Measurements from ENCODE around the gene OPA3. TPM values are rescaled to one million over a fixed set of nuclear protein-coding genes. Genes with fewer than 3 reads are reported as not detected.

Gene OPA3
- total and polyA plus RNA-seq, 10 of the 15 experiments (the other 5 are each of a cell fraction or from before 2014, with no cell fraction given), result 2.2 to 24.3 (median 13.3) TPM

DNA sequence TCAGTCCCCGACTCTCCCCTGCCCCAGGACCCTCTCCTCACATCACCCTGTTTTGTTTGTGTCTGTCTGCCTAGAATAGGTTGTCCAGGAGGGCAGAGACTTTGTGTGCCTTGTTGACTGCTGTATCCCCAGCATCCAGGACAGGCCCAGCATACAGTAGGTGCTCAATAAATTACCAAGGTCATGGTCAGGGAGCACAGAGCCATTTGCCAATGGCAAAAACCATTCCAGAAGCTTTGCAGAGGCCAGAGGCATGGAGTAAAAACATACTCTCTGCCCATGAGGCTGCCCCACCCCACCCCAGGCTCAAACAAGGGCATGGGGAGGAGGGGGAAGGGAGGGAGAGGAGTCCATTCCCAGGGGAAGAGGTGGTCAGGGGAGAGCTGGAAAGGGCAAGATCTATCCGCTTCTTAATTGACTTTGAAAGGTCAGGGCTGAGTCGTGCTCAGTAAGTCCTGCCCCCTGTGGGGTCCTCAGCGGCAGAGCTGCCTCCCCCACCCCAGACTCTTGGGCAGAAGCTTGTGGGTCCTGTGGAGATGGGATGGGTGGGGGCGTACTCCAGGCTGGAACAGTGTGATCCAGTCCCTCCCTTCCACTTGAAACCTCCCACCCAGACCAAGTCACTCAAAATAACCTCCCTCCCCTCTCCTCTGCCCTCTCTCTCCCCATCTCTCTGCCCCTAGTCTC is 13.0 kb upstream of the OPA3 start:
- Histone ChIP-seq H3K27me3 (replicated peaks in 1 of 2; ENCODE audit: control insufficient read depth in 2 of 2, insufficient read depth in 2 of 2, low read length in 1 of 2) (peaks cover 4 to 19% of the 10 kb centered on the region in 2 experiments), H3K9ac (ENCODE audit: control insufficient read depth, insufficient read depth, low read length) (no peak overlapping the region), H3K9me3 (replicated peaks; ENCODE audit: control insufficient read depth, insufficient read depth, low read length) (no peaks in the 10 kb centered on the region), H3K36me3 (ENCODE audit: control insufficient read depth in 2 of 2, insufficient read depth in 2 of 2, low read length in 1 of 2) (no peaks in the 10 kb centered on the region), H3K79me2 (ENCODE audit: control insufficient read depth, insufficient read depth, low read length) (no peaks in the 10 kb centered on the region), H2AFZ (ENCODE audit: control insufficient read depth, low read depth, low read length) (no peak overlapping the region), H4K20me1 (ENCODE audit: control insufficient read depth, insufficient read depth) (no peaks in the 10 kb centered on the region), H3K4me1 (ENCODE audit: control insufficient read depth, insufficient read depth, low read length) (no peaks in the 10 kb centered on the region), H3K4me2 (ENCODE audit: control insufficient read depth, insufficient read depth) (no peak overlapping the region), H3K4me3 (no peak overlapping the region), H3K27ac (ENCODE audit: control insufficient read depth, insufficient read depth) (no peak overlapping the region)
- WGBS (ENCODE audit: insufficient coverage, insufficient replicate concordance, low lambda C conversion rate, missing lambda C conversion rate), result 40% methylated on average over 5 of the region's 5 CpGs
- ChIA-PET CTCF (no interaction called here), RAD21 (ENCODE audit: unreplicated experiment) (no interaction called here), POLR2A (interaction anchor here (0.6 kb wide), 1 partner anchor 23 kb away, joined by 6 read pairs; no protein-coding TSS in a partner anchor), SMC1A (ENCODE audit: uncharacterized antibody, unreplicated experiment) (interaction anchor here (1.0 kb wide), 1 partner anchor 110 kb away, joined by 3 read pairs; no protein-coding TSS in a partner anchor)
- DNase-seq (ENCODE audit: low read depth, low spot score) (no peak), FAIRE-seq (no peak), ATAC-seq (no peak)
- in situ Hi-C loops (cut with MboI), result no loop called here
- BruUV-seq (replicated peaks), result no TSS peak
- TF ChIP-seq, protein P1, sequence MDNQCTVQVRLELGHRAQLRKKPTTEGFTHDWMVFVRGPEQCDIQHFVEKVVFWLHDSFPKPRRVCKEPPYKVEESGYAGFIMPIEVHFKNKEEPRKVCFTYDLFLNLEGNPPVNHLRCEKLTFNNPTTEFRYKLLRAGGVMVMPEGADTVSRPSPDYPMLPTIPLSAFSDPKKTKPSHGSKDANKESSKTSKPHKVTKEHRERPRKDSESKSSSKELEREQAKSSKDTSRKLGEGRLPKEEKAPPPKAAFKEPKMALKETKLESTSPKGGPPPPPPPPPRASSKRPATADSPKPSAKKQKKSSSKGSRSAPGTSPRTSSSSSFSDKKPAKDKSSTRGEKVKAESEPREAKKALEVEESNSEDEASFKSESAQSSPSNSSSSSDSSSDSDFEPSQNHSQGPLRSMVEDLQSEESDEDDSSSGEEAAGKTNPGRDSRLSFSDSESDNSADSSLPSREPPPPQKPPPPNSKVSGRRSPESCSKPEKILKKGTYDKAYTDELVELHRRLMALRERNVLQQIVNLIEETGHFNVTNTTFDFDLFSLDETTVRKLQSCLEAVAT (IDR thresholded peaks at IDR 0.05), result no peak
- intact Hi-C loops (cut with micrococcal nuclease; ENCODE audit: unreplicated experiment), result no loop called here

DNA sequence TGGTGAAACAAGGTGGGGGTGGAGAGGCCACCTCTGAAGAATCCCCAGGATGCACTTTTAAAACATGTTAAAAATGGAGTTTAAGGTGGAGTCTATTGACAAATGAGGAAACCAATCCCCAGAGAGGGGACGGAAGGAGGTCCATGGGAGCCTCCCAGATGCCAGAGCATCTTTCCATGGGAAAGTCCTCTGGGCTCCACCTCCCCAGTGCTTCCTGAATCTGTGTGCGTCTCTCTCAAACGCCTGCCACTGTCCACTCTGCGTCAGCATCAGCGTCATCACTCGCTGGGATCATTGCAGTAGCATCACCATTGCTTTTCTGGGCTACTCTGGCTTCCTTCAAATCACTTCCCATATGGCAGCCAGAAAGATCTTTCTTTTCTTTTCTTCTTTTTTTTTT is 11.2 kb upstream of the OPA3 start:
- BruUV-seq (replicated peaks), result no TSS peak
- WGBS (ENCODE audit: insufficient coverage, insufficient replicate concordance, low lambda C conversion rate, missing lambda C conversion rate), result 67% methylated on average over 6 of the region's 6 CpGs
- no peaks in the 10 kb centered on the region; the same call in 1 of the 2 replicates for H3K4me1 ChIP-seq (ENCODE audit: control insufficient read depth, insufficient read depth, low read length)
- no peak overlapping the region for H3K27ac ChIP-seq (ENCODE audit: control insufficient read depth, insufficient read depth)
- RAD21 ChIA-PET (ENCODE audit: unreplicated experiment), result no interaction called here
- in situ Hi-C loops (cut with MboI), result no loop called here
- FAIRE-seq (no peak), DNase-seq (ENCODE audit: low read depth, low spot score) (no peak), ATAC-seq (no peak)
- CTCF ChIA-PET, result no interaction called here
- no peak overlapping the region for H2AFZ ChIP-seq (ENCODE audit: control insufficient read depth, low read depth, low read length)
- peaks cover 1 to 10% of the 10 kb centered on the region in 2 experiments; a peak in 3 of 4 replicates for H3K27me3 ChIP-seq (replicated peaks in 1 of 2; ENCODE audit: control insufficient read depth in 2 of 2, insufficient read depth in 2 of 2, low read length in 1 of 2)
- no peaks in the 10 kb centered on the region for H3K36me3 ChIP-seq (ENCODE audit: control insufficient read depth in 2 of 2, insufficient read depth in 2 of 2, low read length in 1 of 2)
- no peaks in the 10 kb centered on the region; the same call in 2 of the 3 replicates for H3K9me3 ChIP-seq (replicated peaks; ENCODE audit: control insufficient read depth, insufficient read depth, low read length)
- H4K20me1 ChIP-seq (ENCODE audit: control insufficient read depth, insufficient read depth), result no peaks in the 10 kb centered on the region
- intact Hi-C loops (cut with micrococcal nuclease; ENCODE audit: unreplicated experiment), result no loop called here
- POLR2A ChIA-PET, result interaction anchor here (0.7 kb wide), 1 partner anchor 684 kb away, joined by 5 read pairs; no protein-coding TSS in a partner anchor
- no peak overlapping the region for H3K9ac ChIP-seq (ENCODE audit: control insufficient read depth, insufficient read depth, low read length)
- no peaks in the 10 kb centered on the region for H3K79me2 ChIP-seq (ENCODE audit: control insufficient read depth, insufficient read depth, low read length)
- H3K4me3 ChIP-seq, result no peak overlapping the region
- SMC1A ChIA-PET (ENCODE audit: uncharacterized antibody, unreplicated experiment), result no interaction called here
- H3K4me2 ChIP-seq (ENCODE audit: control insufficient read depth, insufficient read depth), result no peak overlapping the region
- TF ChIP-seq, protein P2, sequence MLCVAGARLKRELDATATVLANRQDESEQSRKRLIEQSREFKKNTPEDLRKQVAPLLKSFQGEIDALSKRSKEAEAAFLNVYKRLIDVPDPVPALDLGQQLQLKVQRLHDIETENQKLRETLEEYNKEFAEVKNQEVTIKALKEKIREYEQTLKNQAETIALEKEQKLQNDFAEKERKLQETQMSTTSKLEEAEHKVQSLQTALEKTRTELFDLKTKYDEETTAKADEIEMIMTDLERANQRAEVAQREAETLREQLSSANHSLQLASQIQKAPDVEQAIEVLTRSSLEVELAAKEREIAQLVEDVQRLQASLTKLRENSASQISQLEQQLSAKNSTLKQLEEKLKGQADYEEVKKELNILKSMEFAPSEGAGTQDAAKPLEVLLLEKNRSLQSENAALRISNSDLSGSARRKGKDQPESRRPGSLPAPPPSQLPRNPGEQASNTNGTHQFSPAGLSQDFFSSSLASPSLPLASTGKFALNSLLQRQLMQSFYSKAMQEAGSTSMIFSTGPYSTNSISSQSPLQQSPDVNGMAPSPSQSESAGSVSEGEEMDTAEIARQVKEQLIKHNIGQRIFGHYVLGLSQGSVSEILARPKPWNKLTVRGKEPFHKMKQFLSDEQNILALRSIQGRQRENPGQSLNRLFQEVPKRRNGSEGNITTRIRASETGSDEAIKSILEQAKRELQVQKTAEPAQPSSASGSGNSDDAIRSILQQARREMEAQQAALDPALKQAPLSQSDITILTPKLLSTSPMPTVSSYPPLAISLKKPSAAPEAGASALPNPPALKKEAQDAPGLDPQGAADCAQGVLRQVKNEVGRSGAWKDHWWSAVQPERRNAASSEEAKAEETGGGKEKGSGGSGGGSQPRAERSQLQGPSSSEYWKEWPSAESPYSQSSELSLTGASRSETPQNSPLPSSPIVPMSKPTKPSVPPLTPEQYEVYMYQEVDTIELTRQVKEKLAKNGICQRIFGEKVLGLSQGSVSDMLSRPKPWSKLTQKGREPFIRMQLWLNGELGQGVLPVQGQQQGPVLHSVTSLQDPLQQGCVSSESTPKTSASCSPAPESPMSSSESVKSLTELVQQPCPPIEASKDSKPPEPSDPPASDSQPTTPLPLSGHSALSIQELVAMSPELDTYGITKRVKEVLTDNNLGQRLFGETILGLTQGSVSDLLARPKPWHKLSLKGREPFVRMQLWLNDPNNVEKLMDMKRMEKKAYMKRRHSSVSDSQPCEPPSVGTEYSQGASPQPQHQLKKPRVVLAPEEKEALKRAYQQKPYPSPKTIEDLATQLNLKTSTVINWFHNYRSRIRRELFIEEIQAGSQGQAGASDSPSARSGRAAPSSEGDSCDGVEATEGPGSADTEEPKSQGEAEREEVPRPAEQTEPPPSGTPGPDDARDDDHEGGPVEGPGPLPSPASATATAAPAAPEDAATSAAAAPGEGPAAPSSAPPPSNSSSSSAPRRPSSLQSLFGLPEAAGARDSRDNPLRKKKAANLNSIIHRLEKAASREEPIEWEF (IDR thresholded peaks at IDR 0.05; ENCODE audit: insufficient replicate concordance, low read depth, low read length), result no peak
- TF ChIP-seq MEF2A (IDR thresholded peaks at IDR 0.05; ENCODE audit: insufficient read depth, low read depth, low read length) (no peak), ZNF622 (IDR thresholded peaks at IDR 0.05) (no peak), IRF4 (IDR thresholded peaks at IDR 0.05; ENCODE audit: low read depth, low read length) (no peak)
- TF ChIP-seq, protein P3, sequence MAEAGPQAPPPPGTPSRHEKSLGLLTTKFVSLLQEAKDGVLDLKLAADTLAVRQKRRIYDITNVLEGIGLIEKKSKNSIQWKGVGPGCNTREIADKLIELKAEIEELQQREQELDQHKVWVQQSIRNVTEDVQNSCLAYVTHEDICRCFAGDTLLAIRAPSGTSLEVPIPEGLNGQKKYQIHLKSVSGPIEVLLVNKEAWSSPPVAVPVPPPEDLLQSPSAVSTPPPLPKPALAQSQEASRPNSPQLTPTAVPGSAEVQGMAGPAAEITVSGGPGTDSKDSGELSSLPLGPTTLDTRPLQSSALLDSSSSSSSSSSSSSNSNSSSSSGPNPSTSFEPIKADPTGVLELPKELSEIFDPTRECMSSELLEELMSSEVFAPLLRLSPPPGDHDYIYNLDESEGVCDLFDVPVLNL (IDR thresholded peaks at IDR 0.05; ENCODE audit: low read depth, low read length), result no peak

Measured in GM12878 (cell line).